ENCODE data around the gene FAM163A.
"Not testable (repeated sequence)": the region's sequence is repeated elsewhere in the genome, so short reads cannot be mapped to it uniquely, and the experiment has no call there.

- TF ChIP-seq CTCF (IDR thresholded peaks at IDR 0.05 in 4 of 5, conservative IDR thresholded peaks at IDR 0.05 in 1 of 5); POLR2A (IDR thresholded peaks at IDR 0.05): not testable (repeated sequence)
Measured at GRCh38 chr1:179694530-179694929, 48.6 kb upstream of the FAM163A start.
